Suprapubic skin (tissue), 4 donors: ENCODE data around the gene ZNF747.

Experiments used
- POLR2A ChIP-seq, 2 donors: fragments of 450-650 bp; IDR thresholded peaks; one replicate each; pipeline ENCODE4 v1.6.1; 2017; ENCODE audit warnings: antibody characterized with exemption in 2 of 2, mild to moderate bottlenecking in 2 of 2, moderate library complexity in 2 of 2
- POLR2AphosphoS5 ChIP-seq, 3 donors: sonication (generic); formaldehyde crosslinking; IDR thresholded peaks; one replicate each; pipeline ENCODE4 v1.6.1; 2017; ENCODE audit warnings: antibody characterized with exemption in 3 of 3
- TF ChIP-seq, protein P1 (sequence below), 2 donors: fragments of 200-600 bp in 1 of 2; fragments of 450-650 bp in 1 of 2; sonication (generic) in 1 of 2; IDR thresholded peaks; one replicate each; pipeline ENCODE4 v1.5.1; 2016 to 2019; ENCODE audit warnings: antibody characterized with exemption in 2 of 2, mild to moderate bottlenecking in 1 of 2, moderate library complexity in 1 of 2

DNA sequence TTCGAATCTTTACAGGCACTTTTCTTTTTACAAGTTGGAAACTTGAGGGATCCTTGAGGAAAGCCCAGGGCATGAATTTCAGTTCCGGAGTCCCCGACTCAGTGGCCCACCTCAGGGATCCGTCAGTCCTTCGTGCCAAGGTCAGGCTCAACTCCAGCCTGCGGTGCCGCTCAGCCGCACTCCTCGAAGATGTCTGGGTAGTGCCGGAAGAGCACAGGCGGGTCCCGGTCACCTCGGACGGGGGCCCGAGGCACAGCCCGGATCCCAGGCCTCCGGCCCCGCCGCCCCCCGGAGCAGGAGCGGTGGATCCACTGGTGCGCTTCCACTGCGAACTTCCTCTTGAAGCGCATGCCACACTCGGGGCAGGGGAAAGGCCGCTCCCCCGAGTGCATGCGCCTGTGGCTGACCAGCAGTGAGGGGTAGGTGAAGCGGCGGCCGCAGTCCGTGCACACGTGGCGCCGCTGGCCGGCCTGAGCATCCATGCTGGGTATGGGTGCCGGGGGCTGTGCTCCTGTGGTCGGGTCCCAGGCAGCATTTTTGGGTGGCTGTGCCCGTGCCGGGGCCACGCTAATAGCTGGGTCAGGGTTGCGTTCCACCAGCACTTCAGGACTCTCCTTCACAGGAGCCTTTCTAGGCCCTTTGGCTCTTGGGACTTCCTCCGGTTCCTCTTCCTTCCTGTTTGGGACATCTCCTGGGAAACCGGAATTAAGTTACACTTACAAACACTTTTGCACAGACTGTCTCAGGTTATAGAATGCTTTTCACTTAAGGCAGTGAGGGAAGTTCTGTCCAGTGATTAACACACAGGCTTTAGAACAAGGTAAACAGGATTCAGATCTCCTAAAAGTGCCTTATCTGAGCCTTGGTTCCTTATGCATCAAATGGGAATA lies 35.3 kb upstream of the ZNF747 start:
- TF ChIP-seq, protein P1, sequence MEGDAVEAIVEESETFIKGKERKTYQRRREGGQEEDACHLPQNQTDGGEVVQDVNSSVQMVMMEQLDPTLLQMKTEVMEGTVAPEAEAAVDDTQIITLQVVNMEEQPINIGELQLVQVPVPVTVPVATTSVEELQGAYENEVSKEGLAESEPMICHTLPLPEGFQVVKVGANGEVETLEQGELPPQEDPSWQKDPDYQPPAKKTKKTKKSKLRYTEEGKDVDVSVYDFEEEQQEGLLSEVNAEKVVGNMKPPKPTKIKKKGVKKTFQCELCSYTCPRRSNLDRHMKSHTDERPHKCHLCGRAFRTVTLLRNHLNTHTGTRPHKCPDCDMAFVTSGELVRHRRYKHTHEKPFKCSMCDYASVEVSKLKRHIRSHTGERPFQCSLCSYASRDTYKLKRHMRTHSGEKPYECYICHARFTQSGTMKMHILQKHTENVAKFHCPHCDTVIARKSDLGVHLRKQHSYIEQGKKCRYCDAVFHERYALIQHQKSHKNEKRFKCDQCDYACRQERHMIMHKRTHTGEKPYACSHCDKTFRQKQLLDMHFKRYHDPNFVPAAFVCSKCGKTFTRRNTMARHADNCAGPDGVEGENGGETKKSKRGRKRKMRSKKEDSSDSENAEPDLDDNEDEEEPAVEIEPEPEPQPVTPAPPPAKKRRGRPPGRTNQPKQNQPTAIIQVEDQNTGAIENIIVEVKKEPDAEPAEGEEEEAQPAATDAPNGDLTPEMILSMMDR (IDR thresholded peaks at IDR 0.05), result no peak
- no peak for TF ChIP-seq POLR2AphosphoS5 (IDR thresholded peaks at IDR 0.05)
- no peak for TF ChIP-seq POLR2A (IDR thresholded peaks at IDR 0.05)
